Heart right ventricle (tissue), 16 donors: Measurements from ENCODE around the gene PALM2AKAP2. TPM values are rescaled to one million over a fixed set of nuclear protein-coding genes. Genes with fewer than 3 reads are reported as not detected.

Experiments used
- ATAC-seq, 8 donors: fragments of 200-7000 bp; cut with Tn5 transposase; one replicate each; pipeline ENCODE4 v1.9.1; 2020; ENCODE audit warnings: mild to moderate bottlenecking in 8 of 8, moderate library complexity in 8 of 8, moderate number of reproducible peaks in 1 of 8
- DNase-seq, 2 donors: peaks; one replicate each; pipeline ENCODE4 v3.0.0-alpha.2; 2020
- H3K27ac ChIP-seq, 10 donors: fragments of 200-600 bp; sonication (generic) in 2 of 10; one replicate each; pipeline versions ENCODE4 v1.5.0 to v1.8.0; 2020 to 2022; ENCODE audit warnings: mild to moderate bottlenecking in 3 of 10
- H3K27me3 ChIP-seq, 7 donors: fragments of 200-600 bp; one replicate each; pipeline ENCODE4 v1.8.0; 2021 to 2022; ENCODE audit warnings: mild to moderate bottlenecking in 2 of 7
- H3K36me3 ChIP-seq, 9 donors: fragments of 200-600 bp; sonication (generic) in 1 of 9; one replicate each; pipeline versions ENCODE4 v1.5.0 to v1.8.0; 2020 to 2022; ENCODE audit warnings: mild to moderate bottlenecking in 2 of 9
- H3K4me1 ChIP-seq, 9 donors: fragments of 200-600 bp; sonication (generic) in 1 of 9; one replicate each; pipeline versions ENCODE4 v1.5.0 to v1.8.0; 2020 to 2022; ENCODE audit warnings: mild to moderate bottlenecking in 4 of 9
- H3K4me3 ChIP-seq, 10 donors: fragments of 200-600 bp; sonication (generic) in 2 of 10; one replicate each; pipeline versions ENCODE4 v1.5.0 to v1.8.0; 2020 to 2022; ENCODE audit warnings: mild to moderate bottlenecking in 7 of 10, moderate library complexity in 2 of 10
- H3K9me3 ChIP-seq, 11 donors: fragments of 200-600 bp in 10 of 11; sonication (generic) in 2 of 11; one replicate each; pipeline versions ENCODE4 v1.5.0 to v1.8.0; 2013 to 2022; ENCODE audit warnings: mild to moderate bottlenecking in 2 of 11, control low read depth in 1 of 11, moderate library complexity in 1 of 11
- CTCF ChIP-seq, 9 donors: fragments of 200-600 bp; sonication (generic) in 2 of 9; IDR thresholded peaks; one replicate each; pipeline versions ENCODE4 v1.5.0 to v1.8.0; 2021 to 2022; ENCODE audit warnings: antibody characterized with exemption in 9 of 9, mild to moderate bottlenecking in 5 of 9, moderate library complexity in 1 of 9
- WGBS, 2 donors: extraction: QIAGEN DNeasy Blood & Tissue Kit; methylation state at CpG; one replicate each; pipeline ENCODE4 v1.1.7; 2013; ENCODE audit warnings: inconsistent platforms in 1 of 2; 5-methylcytosine and 5-hydroxymethylcytosine counted together
- intact Hi-C, 10 donors: fragments of 100-400 bp; cut with DNase I; formaldehyde crosslinking; loops; one replicate each; pipeline versions ENCODE4 v1.11.1 to v1.14.2; 2022
- polyA plus RNA-seq, 2 donors: library from polyadenylated mRNA; stranded (reverse); fragments of 200-250 nt; gene quantifications; one replicate each; pipeline ENCODE4 v1.2.3, GENCODE V29; 2013
- total RNA-seq, 10 donors: library from RNA; stranded (reverse); fragmentation: NEBNext Ultra II Directional in 3 of 10; extraction: Animal tissue kit (Norgen Biotek cat#: 25700) in 3 of 10; gene quantifications; one replicate each; pipeline versions ENCODE4 v1.2.1 to v1.2.4, GENCODE V29; 2021 to 2023
- donor health status: Arrhythmogenic right ventricular cardiomyopathy.
- donor health status: ischemic (EF 13 %, LVEDD 7.1; RV severe dilation, severe dysfunction).
- donor health status: healthy with polysubstance abuse.
- donor health status: DM: no; HTN: yes; CAD: no.
- donor health status: DM: no; HTN: no; CAD: no.
- donor health status: ischemic (EF 25% LVEDD 6.9; RV normal size, moderate dysfunction).
- donor health status: ischemic (EF 25% LVEDD 5.7; RV mildly dilated, moderate dysfunction).
- donor health status: healthy.
- donor health status: DM: yes; HTN: yes; CAD: no.
- donor health status: Ischemic cardiomyopathy.
- donor health status: ischemic (EF 35%, LVEDD 5.7; RV mildly dilated, moderate dysfunction).
- donor health status: nonischemic (EF 11% LVEDD 7.7; RV severe dilation, severe dysfunction).
- donor health status: DM: yes; HTN: yes; CAD: no.
- donor health status: PGD.
- donor health status: ischemic (EF 29% LVEDD 5.4; RV normal size, mild dysfunction).
- donor health status: nonischemic (EF 23%, LVEDD 6.1; RV moderate dilation, normal function).

Gene PALM2AKAP2
- total and polyA plus RNA-seq, 12 donors, result 3.1 to 111 (median 93.6) TPM

- Histone ChIP-seq H3K4me1 (peaks cover 6 to 48% (median 32%) of the 10 kb centered on the region in 9 donors), H3K4me3 (no peak overlapping the region), H3K27me3 (no peaks in the 10 kb centered on the region), H3K36me3 (no peaks in the 10 kb centered on the region), H3K9me3 (no peaks in the 10 kb centered on the region), H3K27ac (peak overlapping the region in 7 of 10 donors; percentile 46 to 83 (median 77))
- DNase-seq (no peak), ATAC-seq (no peak)
- intact Hi-C loops, result loop anchor here in 5 of 10 donors (5.0 to 10.0 kb wide), 5 partner anchors 33 to 243 kb away; partner anchors contain the start of gene PALM2AKAP2 (in 1 of the 5)
- no peak for TF ChIP-seq CTCF (IDR thresholded peaks at IDR 0.05)
These were observed 35.5 kb downstream of the PALM2AKAP2 start for GRCh38 chr9:109815366-109815947.

- no peaks in the 10 kb centered on the region for H3K9me3 ChIP-seq
- 26 to 28% methylated on average over 4 of the region's 4 CpGs for WGBS, 2 donors
- H3K27me3 ChIP-seq, result no peaks in the 10 kb centered on the region
- H3K36me3 ChIP-seq, result no peaks in the 10 kb centered on the region
- peak overlapping the region in 9 of 10 donors; percentile 4 to 83 (median 72) for H3K27ac ChIP-seq
- DNase-seq, result peak in 1 of 2 donors; percentile 74
- ATAC-seq, result peak; percentile 67 to 90 (median 83)
- intact Hi-C loops, result loop anchor here in 5 of 10 donors (2.0 to 10.0 kb wide), 6 partner anchors 34 to 244 kb away; partner anchors contain the start of gene PALM2AKAP2 (in 2 of the 5)
- TF ChIP-seq CTCF (IDR thresholded peaks at IDR 0.05), result no peak
- no peak overlapping the region for H3K4me3 ChIP-seq
- H3K4me1 ChIP-seq, result peaks cover 6 to 46% (median 32%) of the 10 kb centered on the region in 9 donors
These were observed 36.5 kb downstream of the PALM2AKAP2 start for GRCh38 chr9:109816490-109816889.

GRCh38 chr9:109817146-109817845 lies 37.3 kb downstream of the PALM2AKAP2 start:
- ATAC-seq, result peak in 7 of 8 donors; percentile 16 to 45 (median 37)
- Histone ChIP-seq H3K36me3 (no peaks in the 10 kb centered on the region), H3K27me3 (no peaks in the 10 kb centered on the region), H3K9me3 (no peaks in the 10 kb centered on the region), H3K27ac (peak overlapping the region; percentile 9 to 83 (median 70)), H3K4me1 (peaks cover 6 to 41% (median 32%) of the 10 kb centered on the region in 9 donors), H3K4me3 (no peak overlapping the region)
- DNase-seq, result no peak
- 47 to 48% methylated on average over 6 of the region's 6 CpGs for WGBS, 2 donors
- intact Hi-C loops, result loop anchor here in 5 of 10 donors (2.0 to 10.0 kb wide), 6 partner anchors 35 to 245 kb away; partner anchors contain the start of gene PALM2AKAP2 (in 2 of the 5)
- no peak for TF ChIP-seq CTCF (IDR thresholded peaks at IDR 0.05)

- Histone ChIP-seq H3K27me3 (no peaks in the 10 kb centered on the region), H3K4me3 (peak overlapping the region in 3 of 10 donors; percentile 5 to 17 (median 15)), H3K36me3 (no peaks in the 10 kb centered on the region), H3K9me3 (no peaks in the 10 kb centered on the region), H3K27ac (peak overlapping the region; percentile 9 to 83 (median 70)), H3K4me1 (peaks cover 5 to 37% (median 32%) of the 10 kb centered on the region in 9 donors)
- DNase-seq (peak in 1 of 2 donors; percentile 92), ATAC-seq (peak; percentile 62 to 91 (median 86))
- 1 to 3% methylated on average over 9 of the region's 9 CpGs for WGBS, 2 donors
- intact Hi-C loops, result loop anchor here in 6 of 10 donors (2.0 to 10.0 kb wide), 7 partner anchors 36 to 246 kb away; partner anchors contain the start of gene PALM2AKAP2 (in 2 of the 6)
- peak; percentile 78 to 89 (median 83) for TF ChIP-seq CTCF (IDR thresholded peaks at IDR 0.05)
These were observed 38.0 kb downstream of the PALM2AKAP2 start for GRCh38 chr9:109817846-109818472.
